NCI-H187 (cell line): Measurements from ENCODE around the gene MOB3B.

Experiments
- DNase-seq, 2 experiments: peaks; one replicate each; lab custom pipeline; 2025; lab: John Stamatoyannopoulos, UW

Gene MOB3B

GRCh38 chr9:27541740-27542139 lies 12.1 kb upstream of the MOB3B start:
- DNase-seq, result no peak

GRCh38 chr9:27540502-27540901 lies 10.9 kb upstream of the MOB3B start:
- DNase-seq, result no peak

- DNase-seq, result no peak
These were observed 10.1 kb upstream of the MOB3B start for GRCh38 chr9:27539479-27540441.

- no peak for DNase-seq
These were observed 9.0 kb upstream of the MOB3B start for GRCh38 chr9:27538647-27539046.

- no peak for DNase-seq
These were observed 8.1 kb upstream of the MOB3B start for GRCh38 chr9:27537756-27538155.

- DNase-seq, result no peak
These were observed 7.4 kb upstream of the MOB3B start for GRCh38 chr9:27537027-27537435.

- DNase-seq, result no peak
These were observed 6.6 kb upstream of the MOB3B start for GRCh38 chr9:27536168-27536567.

- no peak for DNase-seq
These were observed 6.1 kb upstream of the MOB3B start for GRCh38 chr9:27535701-27536118.

- DNase-seq, result no peak
These were observed 5.1 kb upstream of the MOB3B start for GRCh38 chr9:27534658-27535209.

- no peak for DNase-seq
These were observed 4.5 kb upstream of the MOB3B start for GRCh38 chr9:27534131-27534530.

- no peak for DNase-seq
These were observed 3.7 kb upstream of the MOB3B start for GRCh38 chr9:27533311-27533710.

GRCh38 chr9:27532046-27532445 lies 2.4 kb upstream of the MOB3B start:
- no peak for DNase-seq

GRCh38 chr9:27530915-27531755 lies 1.5 kb upstream of the MOB3B start:
- no peak for DNase-seq

- no peak for DNase-seq
These were observed 713 bp downstream of the MOB3B start for GRCh38 chr9:27528886-27529315.

GRCh38 chr9:27528076-27528885 lies 1.3 kb downstream of the MOB3B start:
- DNase-seq, result no peak

GRCh38 chr9:27527702-27528075 lies 1.9 kb downstream of the MOB3B start:
- DNase-seq, result no peak

GRCh38 chr9:27524236-27524635 lies 5.4 kb downstream of the MOB3B start, which contains the start of gene IFNK:
Gene IFNK, plus strand, starts transcription at chr9:27524290. Its CDS starts 47 bp downstream, at chr9:27524337.
- no peak for DNase-seq

- DNase-seq, result no peak
These were observed 6.5 kb downstream of the MOB3B start for GRCh38 chr9:27523141-27523540.

- no peak for DNase-seq
These were observed 8.6 kb downstream of the MOB3B start for GRCh38 chr9:27520986-27521385.

- DNase-seq, result no peak
These were observed 9.8 kb downstream of the MOB3B start for GRCh38 chr9:27519466-27520465.
